GM12878 (cell line): ENCODE measurements around the gene FDXR. TPM values are rescaled to one million over a fixed set of nuclear protein-coding genes. Genes with fewer than 3 reads are reported as not detected.

Experiments used
- ATAC-seq: fragments of 200-7000 bp; cut with Tn5 transposase; 3 replicates; pipeline ENCODE4 v1.9.1; 2020; ENCODE audit warnings: mild to moderate bottlenecking, moderate library complexity
- BruUV-seq: library from RNA; stranded (reverse); fragments of 400-500 nt; replicated peaks from 2 replicates; lab custom pipeline; 2021; lab: Mats Ljungman, UMichigan
- CTCF ChIA-PET: fragments of 300-600 bp; sonication (Branson Sonifier 250); formaldehyde crosslinking; extraction: SDS; loops from one replicate; lab custom pipeline; 2021; ENCODE audit warnings: inconsistent platforms; lab: Yijun Ruan, JAX
- POLR2A ChIA-PET: fragments of 350-600 bp; formaldehyde crosslinking; extraction: SDS; loops from one replicate; lab custom pipeline; 2021; ENCODE audit warnings: inconsistent platforms; lab: Charles Lee
- RAD21 ChIA-PET: fragments of 300-600 bp; sonication (Branson Sonifier 250); formaldehyde crosslinking; loops from one replicate; lab custom pipeline; 2023; ENCODE audit warnings: antibody characterized with exemption; ENCODE audit not compliant: unreplicated experiment; lab: Charles Lee
- SMC1A ChIA-PET: fragments of 300-600 bp; sonication (Branson Sonifier 250); formaldehyde crosslinking; loops from one replicate; lab custom pipeline; 2023; ENCODE audit not compliant: unreplicated experiment, uncharacterized antibody; lab: Charles Lee
- DNase-seq: peaks from one replicate; pipeline ENCODE4 v3.0.0-alpha.2; 2011; ENCODE audit warnings: low read depth, low spot score
- FAIRE-seq: peaks from 3 replicates; lab custom pipeline; 2011; peaks lifted over from hg19 to GRCh38; lab: Jason Lieb, UNC
- H2AFZ ChIP-seq: 2 replicates; pipeline ENCODE4 v1.6.0; 2011; ENCODE audit warnings: low read depth, low read length, control low read depth; ENCODE audit not compliant: control insufficient read depth
- H3K27ac ChIP-seq: 2 replicates; pipeline ENCODE4 v1.5.1; 2011; ENCODE audit warnings: control low read depth; ENCODE audit not compliant: control insufficient read depth, insufficient read depth
- H3K27me3 ChIP-seq, 2 experiments: replicated peaks in 1 of 2; 2 replicates each; pipeline versions ENCODE4 v1.6.0 to v1.6.1; 2011; ENCODE audit warnings: low read length in 1 of 2; ENCODE audit not compliant: control insufficient read depth in 2 of 2, insufficient read depth in 2 of 2
- H3K36me3 ChIP-seq, 2 experiments: 2 replicates each; pipeline ENCODE4 v1.5.1; 2011; ENCODE audit warnings: low read length in 1 of 2; ENCODE audit not compliant: control insufficient read depth in 2 of 2, insufficient read depth in 2 of 2
- H3K4me1 ChIP-seq: 2 replicates; pipeline ENCODE4 v1.6.1; 2011; ENCODE audit warnings: mild to moderate bottlenecking, low read length, moderate library complexity, mixed read lengths; ENCODE audit not compliant: control insufficient read depth, insufficient read depth
- H3K4me2 ChIP-seq: 2 replicates; pipeline ENCODE4 v1.6.0; 2011; ENCODE audit warnings: control low read depth; ENCODE audit not compliant: control insufficient read depth, insufficient read depth
- H3K4me3 ChIP-seq: fragments of 200-600 bp; sonication (generic); 2 replicates; pipeline ENCODE4 v1.5.1; 2016
- H3K79me2 ChIP-seq: 2 replicates; pipeline ENCODE4 v1.6.0; 2011; ENCODE audit warnings: low read length; ENCODE audit not compliant: control insufficient read depth, insufficient read depth
- H3K9ac ChIP-seq: 2 replicates; pipeline ENCODE4 v1.8.0; 2011; ENCODE audit warnings: low read length, control low read depth, mixed read lengths; ENCODE audit not compliant: control insufficient read depth, insufficient read depth
- H3K9me3 ChIP-seq: replicated peaks from 3 replicates; pipeline ENCODE4 v1.5.1; 2011; ENCODE audit warnings: mild to moderate bottlenecking, low read length; ENCODE audit not compliant: control insufficient read depth, insufficient read depth
- H4K20me1 ChIP-seq: 2 replicates; pipeline ENCODE4 v1.6.0; 2011; ENCODE audit not compliant: control insufficient read depth, insufficient read depth
- BHLHE40 ChIP-seq, 2 experiments: fragments of 450-650 bp in 1 of 2; IDR thresholded peaks; 2 replicates each; pipeline ENCODE4 v1.6.1; 2011 to 2017; ENCODE audit warnings: low read depth in 2 of 2, borderline replicate concordance in 1 of 2, improper control_type of control experiment in 1 of 2, low read length in 1 of 2, mild to moderate bottlenecking in 1 of 2
- BMI1 ChIP-seq: fragments of 450-650 bp; IDR thresholded peaks from 2 replicates; pipeline ENCODE4 v1.6.1; 2016; ENCODE audit warnings: mild to moderate bottlenecking, moderate library complexity, borderline replicate concordance
- E2F8 ChIP-seq: fragments of 450-650 bp; IDR thresholded peaks from 2 replicates; pipeline ENCODE4 v1.6.1; 2018; ENCODE audit warnings: mild to moderate bottlenecking, low read depth, moderate library complexity; ENCODE audit not compliant: partially characterized antibody
- EGR1 ChIP-seq, 2 experiments: IDR thresholded peaks; 1 replicate in 1 of 2; 2 replicates in 1 of 2; pipeline ENCODE4 v1.6.1; 2011 to 2012; ENCODE audit warnings: low read depth in 2 of 2, low read length in 2 of 2, borderline replicate concordance in 1 of 2, mild to moderate bottlenecking in 1 of 2, moderate library complexity in 1 of 2
- HDGF ChIP-seq: fragments of 450-650 bp; IDR thresholded peaks from 2 replicates; pipeline ENCODE4 v1.6.1; 2016; ENCODE audit warnings: antibody characterized with exemption
- HSF1 ChIP-seq: fragments of 150-350 bp; IDR thresholded peaks from 2 replicates; pipeline ENCODE4 v1.6.1; 2014; ENCODE audit warnings: mild to moderate bottlenecking, low read depth, low read length
- IRF4 ChIP-seq: IDR thresholded peaks from 2 replicates; pipeline ENCODE4 v1.6.1; 2011; ENCODE audit warnings: low read depth, low read length
- KLF5 ChIP-seq: fragments of 450-650 bp; IDR thresholded peaks from 2 replicates; pipeline ENCODE4 v1.6.1; 2014; ENCODE audit warnings: mild to moderate bottlenecking; ENCODE audit not compliant: partially characterized antibody
- MYC ChIP-seq: IDR thresholded peaks from 2 replicates; pipeline ENCODE4 v1.6.1; 2011; ENCODE audit warnings: mild to moderate bottlenecking, low read length, moderate library complexity, inconsistent platforms; ENCODE audit not compliant: insufficient read depth, insufficient replicate concordance, insufficient read length, severe bottlenecking
- SIN3A ChIP-seq: IDR thresholded peaks from 2 replicates; pipeline ENCODE4 v1.6.1; 2012; ENCODE audit warnings: low read depth, low read length, improper control_type of control experiment
- ZNF217 ChIP-seq: fragments of 450-650 bp; IDR thresholded peaks from 2 replicates; pipeline ENCODE4 v1.6.1; 2017; ENCODE audit warnings: antibody characterized with exemption, mild to moderate bottlenecking
- WGBS: methylation state at CpG from one replicate; pipeline ENCODE4 v1.1.6; 2016; ENCODE audit warnings: low lambda C conversion rate; ENCODE audit not compliant: insufficient replicate concordance, insufficient coverage; ENCODE audit errors: missing lambda C conversion rate; 5-methylcytosine and 5-hydroxymethylcytosine counted together
- in situ Hi-C: fragments of 300-500 bp; cut with MboI; formaldehyde crosslinking; loops from 9 replicates; pipeline ENCODE4 v1.14.3; 2018; ENCODE audit warnings: mixed read lengths
- intact Hi-C: fragments of 100-400 bp; cut with micrococcal nuclease; formaldehyde crosslinking; loops from one replicate; pipeline ENCODE4 v1.14.2; 2022; ENCODE audit not compliant: unreplicated experiment
- polyA plus RNA-seq, 11 experiments: library from polyadenylated mRNA; depleted of rRNA in 4 of 11; unstranded in 6 of 11; stranded (reverse) in 5 of 11; fragments of >200 nt; fragmentation: Nextera tagmentation in 4 of 11; fragmentation: Illumina TruSeq in 1 of 11; extraction: Ambion mirVana in 4 of 11; extraction: Trizol in 1 of 11; gene quantifications; 1 replicate in 1 of 11; 2 replicates in 10 of 11; pipeline versions ENCODE4 v1.2.1 to v1.2.3, GENCODE V29; 2011 to 2016; ENCODE audit warnings: inconsistent platforms in 2 of 11, missing spikeins in 2 of 11, low read depth in 1 of 11
- total RNA-seq, 4 experiments: library from RNA; depleted of rRNA in 3 of 4; stranded (reverse); fragments of >200 nt in 3 of 4; fragmentation: Illumina TruSeq in 1 of 4; extraction: Trizol in 1 of 4; gene quantifications; 2 replicates each; pipeline versions ENCODE4 v1.2.1 to v1.2.3, GENCODE V29; 2013 to 2021
- TF ChIP-seq, protein P1 (sequence below): fragments of 450-650 bp; IDR thresholded peaks from 2 replicates; pipeline ENCODE4 v1.6.1; 2018; ENCODE audit warnings: borderline replicate concordance, mild to moderate bottlenecking; ENCODE audit not compliant: partially characterized antibody
- TF ChIP-seq, protein P2 (sequence below): fragments of 450-650 bp; IDR thresholded peaks from 2 replicates; pipeline ENCODE4 v1.6.1; 2017; ENCODE audit warnings: low read depth, mild to moderate bottlenecking, moderate library complexity

Gene FDXR
- total and polyA plus RNA-seq, 10 of the 15 experiments (the other 5 are each of a cell fraction or from before 2014, with no cell fraction given): 0.85 to 162 (median 48.2) TPM

DNA sequence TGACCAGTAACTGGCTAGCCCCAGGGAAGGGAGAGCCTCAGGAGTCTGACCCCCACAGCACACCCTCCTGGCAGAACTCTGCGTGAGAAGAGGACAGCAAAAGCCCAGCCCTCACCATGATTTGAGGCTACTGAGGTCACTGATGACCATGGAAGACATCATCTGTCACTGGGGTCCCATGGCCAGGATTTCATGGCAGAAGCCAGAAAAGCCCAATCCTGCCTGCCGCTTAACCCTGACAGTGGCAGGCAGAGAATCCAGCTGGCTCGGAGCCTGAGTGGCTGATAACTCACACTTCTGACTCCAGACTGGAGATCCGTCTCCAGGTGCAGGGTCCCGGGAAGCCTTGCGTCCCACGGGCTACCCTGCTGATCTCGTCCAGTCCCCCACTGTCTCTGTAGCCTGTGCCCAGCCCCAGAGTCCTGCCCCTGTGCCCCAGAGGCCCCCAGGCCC, 30.6 kb downstream of the FDXR start:
- in situ Hi-C loops: no loop called here
- Histone ChIP-seq H3K9me3 (no peaks in the 10 kb centered on the region), H2AFZ (no peak overlapping the region), H3K27me3 (no peaks in the 10 kb centered on the region), H3K4me2 (no peak overlapping the region), H3K79me2 (no peaks in the 10 kb centered on the region), H3K36me3 (no peaks in the 10 kb centered on the region; a peak in 1 of 4 replicates), H3K9ac (no peak overlapping the region), H3K4me1 (peaks cover 4% of the 10 kb centered on the region), H3K4me3 (no peak overlapping the region), H4K20me1 (no peaks in the 10 kb centered on the region), H3K27ac (no peak overlapping the region)
- WGBS: 54% methylated on average over 8 of the region's 8 CpGs
- RAD21 ChIA-PET: no interaction called here
- CTCF ChIA-PET: interaction anchor here (0.7 to 1.6 kb wide), 3 partner anchors 20 to 51 kb away, joined by 4 read pairs; no protein-coding TSS in a partner anchor
- FAIRE-seq (no peak), DNase-seq (no peak), ATAC-seq (no peak)
- SMC1A ChIA-PET: no interaction called here
- TF ChIP-seq, protein P1, sequence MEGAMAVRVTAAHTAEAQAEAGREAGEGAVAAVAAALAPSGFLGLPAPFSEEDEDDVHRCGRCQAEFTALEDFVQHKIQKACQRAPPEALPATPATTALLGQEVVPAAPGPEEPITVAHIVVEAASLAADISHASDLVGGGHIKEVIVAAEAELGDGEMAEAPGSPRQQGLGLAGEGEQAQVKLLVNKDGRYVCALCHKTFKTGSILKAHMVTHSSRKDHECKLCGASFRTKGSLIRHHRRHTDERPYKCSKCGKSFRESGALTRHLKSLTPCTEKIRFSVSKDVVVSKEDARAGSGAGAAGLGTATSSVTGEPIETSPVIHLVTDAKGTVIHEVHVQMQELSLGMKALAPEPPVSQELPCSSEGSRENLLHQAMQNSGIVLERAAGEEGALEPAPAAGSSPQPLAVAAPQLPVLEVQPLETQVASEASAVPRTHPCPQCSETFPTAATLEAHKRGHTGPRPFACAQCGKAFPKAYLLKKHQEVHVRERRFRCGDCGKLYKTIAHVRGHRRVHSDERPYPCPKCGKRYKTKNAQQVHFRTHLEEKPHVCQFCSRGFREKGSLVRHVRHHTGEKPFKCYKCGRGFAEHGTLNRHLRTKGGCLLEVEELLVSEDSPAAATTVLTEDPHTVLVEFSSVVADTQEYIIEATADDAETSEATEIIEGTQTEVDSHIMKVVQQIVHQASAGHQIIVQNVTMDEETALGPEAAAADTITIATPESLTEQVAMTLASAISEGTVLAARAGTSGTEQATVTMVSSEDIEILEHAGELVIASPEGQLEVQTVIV: no peak
- TF ChIP-seq, protein P2, sequence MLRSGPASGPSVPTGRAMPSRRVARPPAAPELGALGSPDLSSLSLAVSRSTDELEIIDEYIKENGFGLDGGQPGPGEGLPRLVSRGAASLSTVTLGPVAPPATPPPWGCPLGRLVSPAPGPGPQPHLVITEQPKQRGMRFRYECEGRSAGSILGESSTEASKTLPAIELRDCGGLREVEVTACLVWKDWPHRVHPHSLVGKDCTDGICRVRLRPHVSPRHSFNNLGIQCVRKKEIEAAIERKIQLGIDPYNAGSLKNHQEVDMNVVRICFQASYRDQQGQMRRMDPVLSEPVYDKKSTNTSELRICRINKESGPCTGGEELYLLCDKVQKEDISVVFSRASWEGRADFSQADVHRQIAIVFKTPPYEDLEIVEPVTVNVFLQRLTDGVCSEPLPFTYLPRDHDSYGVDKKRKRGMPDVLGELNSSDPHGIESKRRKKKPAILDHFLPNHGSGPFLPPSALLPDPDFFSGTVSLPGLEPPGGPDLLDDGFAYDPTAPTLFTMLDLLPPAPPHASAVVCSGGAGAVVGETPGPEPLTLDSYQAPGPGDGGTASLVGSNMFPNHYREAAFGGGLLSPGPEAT: no peak
- no peak for TF ChIP-seq SIN3A
- no peak for TF ChIP-seq IRF4
- no peak for TF ChIP-seq HSF1
- TF ChIP-seq KLF5: no peak
- no peak for TF ChIP-seq E2F8
- no peak for TF ChIP-seq BMI1
- no peak for TF ChIP-seq ZNF217
- no peak for TF ChIP-seq MYC
- no peak for TF ChIP-seq EGR1 (IDR thresholded peaks at IDR 0.05; ENCODE audit: borderline replicate concordance in 1 of 2, low read depth in 2 of 2, low read length in 2 of 2)
- no peak for TF ChIP-seq HDGF
- TF ChIP-seq BHLHE40 (IDR thresholded peaks at IDR 0.05; ENCODE audit: borderline replicate concordance in 1 of 2, low read depth in 2 of 2, low read length in 1 of 2): no peak
- intact Hi-C loops: no loop called here
- POLR2A ChIA-PET: no interaction called here
- BruUV-seq: no TSS peak
